HEK293 (cell line): ENCODE data around the gene CARS1.

Source experiments
- HOXD13 ChIP-seq: sonication (generic); formaldehyde crosslinking; IDR thresholded peaks from 2 replicates; pipeline ENCODE4 v1.8.0; 2022; ENCODE audit warnings: missing genetic modification reagents, borderline replicate concordance
- KLF16 ChIP-seq: fragments of 450-650 bp; formaldehyde crosslinking; IDR thresholded peaks from 2 replicates; pipeline ENCODE4 v1.5.1; 2017; ENCODE audit warnings: missing biosample characterization, missing genetic modification characterization
- KLF7 ChIP-seq: fragments of 450-650 bp; formaldehyde crosslinking; IDR thresholded peaks from 2 replicates; pipeline ENCODE4 v1.5.1; 2016; ENCODE audit warnings: missing biosample characterization, missing genetic modification characterization, borderline replicate concordance
- MEIS1 ChIP-seq: sonication (generic); formaldehyde crosslinking; IDR thresholded peaks from 2 replicates; pipeline ENCODE4 v1.8.1; 2022; ENCODE audit warnings: missing genetic modification reagents, mild to moderate bottlenecking, borderline replicate concordance
- SP7 ChIP-seq: fragments of 450-650 bp; formaldehyde crosslinking; IDR thresholded peaks from 2 replicates; pipeline ENCODE4 v1.5.1; 2016; ENCODE audit warnings: missing biosample characterization, missing genetic modification characterization
- TCF7L2 ChIP-seq: IDR thresholded peaks from 2 replicates; pipeline ENCODE4 v1.6.1; 2011; ENCODE audit warnings: low read depth, mild to moderate bottlenecking, inconsistent platforms, low read length, moderate library complexity, borderline replicate concordance
- YY1 ChIP-seq: fragments of 450-650 bp; formaldehyde crosslinking; IDR thresholded peaks from 2 replicates; pipeline ENCODE4 v1.5.1; 2018; ENCODE audit warnings: missing biosample characterization, missing genetic modification characterization
- ZFP69B ChIP-seq: fragments of 450-650 bp; formaldehyde crosslinking; IDR thresholded peaks from 2 replicates; pipeline ENCODE4 v1.5.1; 2016; ENCODE audit warnings: missing biosample characterization, missing genetic modification characterization
- ZIC2 ChIP-seq: fragments of 450-650 bp; formaldehyde crosslinking; IDR thresholded peaks from 2 replicates; pipeline ENCODE4 v1.5.1; 2016; ENCODE audit warnings: missing biosample characterization, missing genetic modification characterization
- ZNF133 ChIP-seq: fragments of 450-650 bp; formaldehyde crosslinking; IDR thresholded peaks from 2 replicates; pipeline ENCODE4 v1.5.1; 2016; ENCODE audit warnings: missing biosample characterization, missing genetic modification characterization
- ZNF184 ChIP-seq: fragments of 450-650 bp; IDR thresholded peaks from 2 replicates; pipeline ENCODE4 v1.5.1; 2018; ENCODE audit warnings: missing biosample characterization, mild to moderate bottlenecking, missing genetic modification characterization
- ZNF239 ChIP-seq: fragments of 450-650 bp; formaldehyde crosslinking; IDR thresholded peaks from 2 replicates; pipeline ENCODE4 v1.5.1; 2016; ENCODE audit warnings: missing biosample characterization, missing genetic modification characterization
- ZNF24 ChIP-seq: fragments of 450-650 bp; formaldehyde crosslinking; IDR thresholded peaks from 2 replicates; pipeline ENCODE4 v1.5.1; 2016; ENCODE audit warnings: missing biosample characterization, missing genetic modification characterization
- ZNF394 ChIP-seq: fragments of 450-650 bp; formaldehyde crosslinking; IDR thresholded peaks from 2 replicates; pipeline ENCODE4 v1.5.1; 2016; ENCODE audit warnings: missing biosample characterization, missing genetic modification characterization, mild to moderate bottlenecking, moderate library complexity, borderline replicate concordance
- ZNF423 ChIP-seq: fragments of 450-650 bp; formaldehyde crosslinking; IDR thresholded peaks from 2 replicates; pipeline ENCODE4 v1.5.1; 2016; ENCODE audit warnings: missing biosample characterization, missing genetic modification characterization
- ZNF48 ChIP-seq: fragments of 450-650 bp; formaldehyde crosslinking; IDR thresholded peaks from 2 replicates; pipeline ENCODE4 v1.5.1; 2016; ENCODE audit warnings: missing biosample characterization, missing genetic modification characterization
- ZNF544 ChIP-seq: fragments of 450-650 bp; formaldehyde crosslinking; IDR thresholded peaks from 2 replicates; pipeline ENCODE4 v1.5.0; 2017; ENCODE audit warnings: missing biosample characterization, missing genetic modification characterization
- ZNF560 ChIP-seq: fragments of 450-650 bp; formaldehyde crosslinking; IDR thresholded peaks from 2 replicates; pipeline ENCODE4 v1.5.1; 2017; ENCODE audit warnings: missing biosample characterization, missing genetic modification characterization, borderline replicate concordance
- ZNF585B ChIP-seq: fragments of 450-650 bp; formaldehyde crosslinking; IDR thresholded peaks from 2 replicates; pipeline ENCODE4 v1.5.1; 2016; ENCODE audit warnings: missing biosample characterization, missing genetic modification characterization
- ZNF624 ChIP-seq: fragments of 450-650 bp; formaldehyde crosslinking; IDR thresholded peaks from 2 replicates; pipeline ENCODE4 v1.5.1; 2017; ENCODE audit warnings: missing biosample characterization, missing genetic modification characterization
- ZNF626 ChIP-seq: fragments of 450-650 bp; sonication (Bioruptor Pico); formaldehyde crosslinking; IDR thresholded peaks from 2 replicates; pipeline ENCODE4 v1.5.1; 2018; ENCODE audit warnings: missing biosample characterization, missing genetic modification characterization, inconsistent platforms
- ZNF707 ChIP-seq: fragments of 450-650 bp; formaldehyde crosslinking; IDR thresholded peaks from 2 replicates; pipeline ENCODE4 v1.5.1; 2016; ENCODE audit warnings: missing biosample characterization, missing genetic modification characterization
- ZSCAN16 ChIP-seq: fragments of 450-650 bp; formaldehyde crosslinking; IDR thresholded peaks from 2 replicates; pipeline ENCODE4 v1.5.1; 2016; ENCODE audit warnings: missing biosample characterization, missing genetic modification characterization
- ZXDB ChIP-seq: fragments of 450-650 bp; formaldehyde crosslinking; IDR thresholded peaks from 2 replicates; pipeline ENCODE4 v1.5.1; 2016; ENCODE audit warnings: missing biosample characterization, missing genetic modification characterization
- TF ChIP-seq, protein P1 (sequence below): fragments of 450-650 bp; formaldehyde crosslinking; IDR thresholded peaks from 2 replicates; pipeline ENCODE4 v1.5.1; 2017; ENCODE audit warnings: missing biosample characterization, missing genetic modification characterization
- TF ChIP-seq, protein P2 (sequence below): fragments of 450-650 bp; formaldehyde crosslinking; IDR thresholded peaks from 2 replicates; pipeline ENCODE4 v1.5.1; 2016; ENCODE audit warnings: missing biosample characterization, missing genetic modification characterization, borderline replicate concordance
- TF ChIP-seq, protein P3 (sequence below): IDR thresholded peaks from 2 replicates; pipeline ENCODE4 v1.6.1; 2011; ENCODE audit warnings: mild to moderate bottlenecking, low read depth, low read length, borderline replicate concordance
- TF ChIP-seq, protein P4 (sequence below): fragments of 450-650 bp; formaldehyde crosslinking; IDR thresholded peaks from 2 replicates; pipeline ENCODE4 v1.5.0; 2017; ENCODE audit warnings: missing biosample characterization, missing genetic modification characterization, borderline replicate concordance
- TF ChIP-seq, protein P5 (sequence below): fragments of 450-650 bp; formaldehyde crosslinking; IDR thresholded peaks from 2 replicates; pipeline ENCODE4 v1.5.1; 2016; ENCODE audit warnings: missing biosample characterization, missing genetic modification characterization

Gene CARS1

DNA sequence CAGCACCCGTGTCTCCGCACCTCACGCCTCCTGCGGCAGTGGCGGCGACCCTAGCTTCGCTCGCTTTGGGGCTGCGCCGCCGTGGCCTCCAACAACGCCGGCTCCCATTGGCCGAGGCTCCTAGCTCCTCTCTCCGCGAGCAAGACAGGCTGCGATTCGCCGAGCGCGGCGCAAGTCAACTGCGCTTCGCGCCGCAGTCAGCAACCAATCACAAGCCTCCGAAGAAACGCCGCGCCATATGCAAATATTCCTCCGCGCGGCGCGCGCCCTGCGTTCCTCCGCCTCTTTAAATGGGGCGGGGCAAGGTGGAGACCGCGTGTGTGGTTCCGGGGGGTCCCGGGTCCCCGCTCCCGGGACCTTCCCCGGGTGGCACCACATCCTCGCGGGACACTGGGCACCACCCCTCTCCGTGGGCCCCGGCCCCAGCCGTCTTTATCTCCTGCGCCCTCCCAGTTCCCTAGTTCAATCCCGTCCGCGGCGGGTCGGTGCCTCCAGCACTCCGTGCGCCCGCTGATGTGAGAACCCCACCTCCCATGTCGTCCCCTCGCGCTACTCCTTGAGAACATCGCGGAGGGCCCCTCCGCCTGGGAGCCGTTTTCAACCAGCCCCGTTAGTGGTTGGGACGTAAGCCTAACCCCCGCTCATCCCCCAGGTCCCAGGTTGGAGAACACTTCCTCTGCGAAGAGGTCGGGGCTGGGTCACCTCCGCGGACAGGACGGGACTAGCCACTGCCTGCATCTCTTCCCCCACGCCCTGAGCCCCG lies 64.8 kb downstream of the CARS1 start, which contains the start of gene NAP1L4 (continued):
- TF ChIP-seq, protein P1, sequence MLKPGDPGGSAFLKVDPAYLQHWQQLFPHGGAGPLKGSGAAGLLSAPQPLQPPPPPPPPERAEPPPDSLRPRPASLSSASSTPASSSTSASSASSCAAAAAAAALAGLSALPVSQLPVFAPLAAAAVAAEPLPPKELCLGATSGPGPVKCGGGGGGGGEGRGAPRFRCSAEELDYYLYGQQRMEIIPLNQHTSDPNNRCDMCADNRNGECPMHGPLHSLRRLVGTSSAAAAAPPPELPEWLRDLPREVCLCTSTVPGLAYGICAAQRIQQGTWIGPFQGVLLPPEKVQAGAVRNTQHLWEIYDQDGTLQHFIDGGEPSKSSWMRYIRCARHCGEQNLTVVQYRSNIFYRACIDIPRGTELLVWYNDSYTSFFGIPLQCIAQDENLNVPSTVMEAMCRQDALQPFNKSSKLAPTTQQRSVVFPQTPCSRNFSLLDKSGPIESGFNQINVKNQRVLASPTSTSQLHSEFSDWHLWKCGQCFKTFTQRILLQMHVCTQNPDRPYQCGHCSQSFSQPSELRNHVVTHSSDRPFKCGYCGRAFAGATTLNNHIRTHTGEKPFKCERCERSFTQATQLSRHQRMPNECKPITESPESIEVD (tag by site-specific recombination), result no peak
- TF ChIP-seq ZNF24 (0 out of 2 replicates have a peak, but pooled peaks have one; percentile 70), ZFP69B (tag by site-specific recombination) (peak; percentile 94), KLF7 (tag by site-specific recombination) (0 out of 2 replicates have a peak, but pooled peaks have one; percentile 29), SP7 (tag by site-specific recombination) (no peak), TCF7L2 (no peak), YY1 (tag by site-specific recombination) (no peak), KLF16 (tag by site-specific recombination) (no peak; the same call in 1 of the 2 replicates), ZNF184 (tag by site-specific recombination) (no peak), ZSCAN16 (tag by site-specific recombination) (no peak), ZNF394 (tag by site-specific recombination) (peak; percentile 75), ZNF626 (no peak), ZIC2 (peak; percentile 43), ZNF423 (tag by site-specific recombination) (0 out of 2 replicates have a peak, but pooled peaks have one; percentile 26), ZXDB (tag by site-specific recombination) (peak; percentile 75), ZNF624 (tag by site-specific recombination) (no peak), ZNF239 (tag by site-specific recombination) (no peak), MEIS1 (CRISPR knock-in tag) (no peak), ZNF707 (tag by site-specific recombination) (no peak), ZNF560 (tag by site-specific recombination) (no peak), ZNF133 (no peak), HOXD13 (CRISPR knock-in tag) (no peak), ZNF544 (no peak), ZNF585B (tag by site-specific recombination) (no peak), ZNF48 (tag by site-specific recombination) (no peak)
- TF ChIP-seq, protein P2, sequence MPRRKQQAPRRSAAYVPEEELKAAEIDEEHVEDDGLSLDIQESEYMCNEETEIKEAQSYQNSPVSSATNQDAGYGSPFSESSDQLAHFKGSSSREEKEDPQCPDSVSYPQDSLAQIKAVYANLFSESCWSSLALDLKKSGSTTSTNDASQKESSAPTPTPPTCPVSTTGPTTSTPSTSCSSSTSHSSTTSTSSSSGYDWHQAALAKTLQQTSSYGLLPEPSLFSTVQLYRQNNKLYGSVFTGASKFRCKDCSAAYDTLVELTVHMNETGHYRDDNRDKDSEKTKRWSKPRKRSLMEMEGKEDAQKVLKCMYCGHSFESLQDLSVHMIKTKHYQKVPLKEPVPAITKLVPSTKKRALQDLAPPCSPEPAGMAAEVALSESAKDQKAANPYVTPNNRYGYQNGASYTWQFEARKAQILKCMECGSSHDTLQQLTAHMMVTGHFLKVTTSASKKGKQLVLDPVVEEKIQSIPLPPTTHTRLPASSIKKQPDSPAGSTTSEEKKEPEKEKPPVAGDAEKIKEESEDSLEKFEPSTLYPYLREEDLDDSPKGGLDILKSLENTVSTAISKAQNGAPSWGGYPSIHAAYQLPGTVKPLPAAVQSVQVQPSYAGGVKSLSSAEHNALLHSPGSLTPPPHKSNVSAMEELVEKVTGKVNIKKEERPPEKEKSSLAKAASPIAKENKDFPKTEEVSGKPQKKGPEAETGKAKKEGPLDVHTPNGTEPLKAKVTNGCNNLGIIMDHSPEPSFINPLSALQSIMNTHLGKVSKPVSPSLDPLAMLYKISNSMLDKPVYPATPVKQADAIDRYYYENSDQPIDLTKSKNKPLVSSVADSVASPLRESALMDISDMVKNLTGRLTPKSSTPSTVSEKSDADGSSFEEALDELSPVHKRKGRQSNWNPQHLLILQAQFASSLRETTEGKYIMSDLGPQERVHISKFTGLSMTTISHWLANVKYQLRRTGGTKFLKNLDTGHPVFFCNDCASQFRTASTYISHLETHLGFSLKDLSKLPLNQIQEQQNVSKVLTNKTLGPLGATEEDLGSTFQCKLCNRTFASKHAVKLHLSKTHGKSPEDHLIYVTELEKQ (tag by site-specific recombination), result no peak
- TF ChIP-seq, protein P3, sequence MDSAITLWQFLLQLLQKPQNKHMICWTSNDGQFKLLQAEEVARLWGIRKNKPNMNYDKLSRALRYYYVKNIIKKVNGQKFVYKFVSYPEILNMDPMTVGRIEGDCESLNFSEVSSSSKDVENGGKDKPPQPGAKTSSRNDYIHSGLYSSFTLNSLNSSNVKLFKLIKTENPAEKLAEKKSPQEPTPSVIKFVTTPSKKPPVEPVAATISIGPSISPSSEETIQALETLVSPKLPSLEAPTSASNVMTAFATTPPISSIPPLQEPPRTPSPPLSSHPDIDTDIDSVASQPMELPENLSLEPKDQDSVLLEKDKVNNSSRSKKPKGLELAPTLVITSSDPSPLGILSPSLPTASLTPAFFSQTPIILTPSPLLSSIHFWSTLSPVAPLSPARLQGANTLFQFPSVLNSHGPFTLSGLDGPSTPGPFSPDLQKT, result no peak
- TF ChIP-seq, protein P4, sequence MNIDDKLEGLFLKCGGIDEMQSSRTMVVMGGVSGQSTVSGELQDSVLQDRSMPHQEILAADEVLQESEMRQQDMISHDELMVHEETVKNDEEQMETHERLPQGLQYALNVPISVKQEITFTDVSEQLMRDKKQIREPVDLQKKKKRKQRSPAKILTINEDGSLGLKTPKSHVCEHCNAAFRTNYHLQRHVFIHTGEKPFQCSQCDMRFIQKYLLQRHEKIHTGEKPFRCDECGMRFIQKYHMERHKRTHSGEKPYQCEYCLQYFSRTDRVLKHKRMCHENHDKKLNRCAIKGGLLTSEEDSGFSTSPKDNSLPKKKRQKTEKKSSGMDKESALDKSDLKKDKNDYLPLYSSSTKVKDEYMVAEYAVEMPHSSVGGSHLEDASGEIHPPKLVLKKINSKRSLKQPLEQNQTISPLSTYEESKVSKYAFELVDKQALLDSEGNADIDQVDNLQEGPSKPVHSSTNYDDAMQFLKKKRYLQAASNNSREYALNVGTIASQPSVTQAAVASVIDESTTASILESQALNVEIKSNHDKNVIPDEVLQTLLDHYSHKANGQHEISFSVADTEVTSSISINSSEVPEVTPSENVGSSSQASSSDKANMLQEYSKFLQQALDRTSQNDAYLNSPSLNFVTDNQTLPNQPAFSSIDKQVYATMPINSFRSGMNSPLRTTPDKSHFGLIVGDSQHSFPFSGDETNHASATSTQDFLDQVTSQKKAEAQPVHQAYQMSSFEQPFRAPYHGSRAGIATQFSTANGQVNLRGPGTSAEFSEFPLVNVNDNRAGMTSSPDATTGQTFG (tag by site-specific recombination), result no peak
- TF ChIP-seq, protein P5, sequence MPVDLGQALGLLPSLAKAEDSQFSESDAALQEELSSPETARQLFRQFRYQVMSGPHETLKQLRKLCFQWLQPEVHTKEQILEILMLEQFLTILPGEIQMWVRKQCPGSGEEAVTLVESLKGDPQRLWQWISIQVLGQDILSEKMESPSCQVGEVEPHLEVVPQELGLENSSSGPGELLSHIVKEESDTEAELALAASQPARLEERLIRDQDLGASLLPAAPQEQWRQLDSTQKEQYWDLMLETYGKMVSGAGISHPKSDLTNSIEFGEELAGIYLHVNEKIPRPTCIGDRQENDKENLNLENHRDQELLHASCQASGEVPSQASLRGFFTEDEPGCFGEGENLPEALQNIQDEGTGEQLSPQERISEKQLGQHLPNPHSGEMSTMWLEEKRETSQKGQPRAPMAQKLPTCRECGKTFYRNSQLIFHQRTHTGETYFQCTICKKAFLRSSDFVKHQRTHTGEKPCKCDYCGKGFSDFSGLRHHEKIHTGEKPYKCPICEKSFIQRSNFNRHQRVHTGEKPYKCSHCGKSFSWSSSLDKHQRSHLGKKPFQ (tag by site-specific recombination), result no peak
